Coronary artery (tissue), 2 donors: Measurements from ENCODE around the gene ZFP57.
A peak's percentile ranks its signal among the peaks of the same experiment; 100 is the strongest.

ENCODE experiments used
- DNase-seq: peaks from one replicate; pipeline ENCODE4 v3.0.0-alpha.2; 2017; ENCODE audit warnings: low spot score
- H3K27ac ChIP-seq, 2 donors: fragments of 200-600 bp; sonication (generic); one replicate each; pipeline ENCODE4 v1.5.1; 2016 to 2019
- H3K4me3 ChIP-seq: fragments of 200-600 bp; sonication (generic); 2 replicates; pipeline ENCODE4 v1.5.1; 2016; ENCODE audit warnings: mild to moderate bottlenecking, moderate library complexity
- CTCF ChIP-seq: fragments of 200-600 bp; sonication (generic); IDR thresholded peaks from one replicate; pipeline ENCODE4 v1.5.1; 2019; ENCODE audit warnings: antibody characterized with exemption

ZFP57 gene

GRCh38 chr6:29694637-29695036 is 13.7 kb upstream of the ZFP57 start:
- Histone ChIP-seq H3K27ac (no peak overlapping the region), H3K4me3 (no peak overlapping the region)
- no peak for DNase-seq
- no peak for TF ChIP-seq CTCF

- no peak overlapping the region for H3K27ac ChIP-seq
- no peak for DNase-seq
- TF ChIP-seq CTCF: no peak
- no peak overlapping the region for H3K4me3 ChIP-seq
Observed at GRCh38 chr6:29685718-29686326, 4.9 kb upstream of the ZFP57 start.

- Histone ChIP-seq H3K27ac (no peak overlapping the region), H3K4me3 (no peak overlapping the region)
- no peak for TF ChIP-seq CTCF
- DNase-seq: no peak
Observed at GRCh38 chr6:29681811-29682210, 859 bp upstream of the ZFP57 start.

- DNase-seq: no peak
- H3K4me3 ChIP-seq: peak overlapping the region; percentile 55
- TF ChIP-seq CTCF: no peak
- no peak overlapping the region for H3K27ac ChIP-seq
Observed at GRCh38 chr6:29680416-29680815, 536 bp downstream of the ZFP57 start.

GRCh38 chr6:29679962-29680361 is 990 bp downstream of the ZFP57 start:
- H3K27ac ChIP-seq: no peak overlapping the region
- no peak for DNase-seq
- no peak for TF ChIP-seq CTCF
- H3K4me3 ChIP-seq: peak overlapping the region; percentile 55

GRCh38 chr6:29678114-29678513 is 2.8 kb downstream of the ZFP57 start:
- no peak for DNase-seq
- no peak overlapping the region for H3K4me3 ChIP-seq
- H3K27ac ChIP-seq: no peak overlapping the region
- no peak for TF ChIP-seq CTCF

- DNase-seq: no peak
- H3K4me3 ChIP-seq: no peak overlapping the region
- no peak for TF ChIP-seq CTCF
Observed at GRCh38 chr6:29676981-29677601, 3.9 kb downstream of the ZFP57 start.

More at GRCh38 chr6:29676981-29677601, 3.9 kb downstream of the ZFP57 start:
- H3K27ac ChIP-seq: no peak overlapping the region
